Adrenal gland (tissue), 5 donors: ENCODE results near the gene B4GALT1.

Experiments used
- CTCF ChIP-seq, 6 experiments: fragments of 450-650 bp in 4 of 6; fragments of 200-600 bp in 2 of 6; sonication (generic) in 1 of 6; IDR thresholded peaks; 1 replicate in 5 of 6; 2 replicates in 1 of 6; pipeline versions ENCODE4 v1.5.1 to v1.8.0; 2016 to 2021; ENCODE audit warnings: antibody characterized with exemption in 6 of 6, mild to moderate bottlenecking in 2 of 6, moderate library complexity in 1 of 6
- POLR2A ChIP-seq, 2 donors: fragments of 450-650 bp; IDR thresholded peaks; one replicate each; pipeline ENCODE4 v1.6.1; 2017; ENCODE audit warnings: antibody characterized with exemption in 2 of 2, mild to moderate bottlenecking in 2 of 2, moderate library complexity in 1 of 2
- donor health status: DM: no; HTN: no; CAD: no.

GRCh38 chr9:33136721-33137670 is 30.1 kb downstream of the B4GALT1 start:
- TF ChIP-seq CTCF (IDR thresholded peaks at IDR 0.05) (no peak), POLR2A (IDR thresholded peaks at IDR 0.05) (no peak)
